Endometrium (tissue), 2 donors: ENCODE measurements around the gene OLFML2A.

Experiments
- FAIRE-seq: peaks from 2 replicates; lab custom pipeline; 2012; peaks lifted over from hg19 to GRCh38; lab: Jason Lieb, UNC
- donor health status: control.
- donor health status: control.

Gene OLFML2A

GRCh38 chr9:124854161-124854560 lies 77.2 kb downstream of the OLFML2A start:
- no peak for FAIRE-seq

- no peak for FAIRE-seq
Observed at GRCh38 chr9:124854822-124855221, 77.9 kb downstream of the OLFML2A start.

- FAIRE-seq, result no peak
Observed at GRCh38 chr9:124855566-124855943, 78.6 kb downstream of the OLFML2A start.

GRCh38 chr9:124855944-124856765 lies 79.2 kb downstream of the OLFML2A start:
- FAIRE-seq, result no peak

GRCh38 chr9:124857533-124858162 lies 80.7 kb downstream of the OLFML2A start:
- FAIRE-seq, result no peak

- FAIRE-seq, result no peak
Observed at GRCh38 chr9:124858330-124859046, 81.6 kb downstream of the OLFML2A start.

- no peak for FAIRE-seq
Observed at GRCh38 chr9:124859803-124860581, 83.1 kb downstream of the OLFML2A start.

- no peak for FAIRE-seq
Observed at GRCh38 chr9:124860582-124861341, 83.8 kb downstream of the OLFML2A start.

GRCh38 chr9:124861342-124862229 lies 84.7 kb downstream of the OLFML2A start, which contains the start of the genes ARPC5L and RPL35:
Gene ARPC5L, plus strand, starts transcription at chr9:124862130. Its CDS starts 7,161 bp downstream, at chr9:124869291.
Gene RPL35, minus strand, starts transcription at chr9:124861957. Its CDS starts 45 bp downstream, at chr9:124861912.
- FAIRE-seq, result no peak

- no peak for FAIRE-seq
Observed at GRCh38 chr9:124863371-124863871, 86.5 kb downstream of the OLFML2A start.
